Mucosa of descending colon (tissue), 3 donors: ENCODE results near the gene ZNF385D. TPM values are rescaled to one million over a fixed set of nuclear protein-coding genes. Genes with fewer than 3 reads are reported as not detected.

ENCODE experiments used
- ATAC-seq: fragments of 200-7000 bp; cut with Tn5 transposase; one replicate; pipeline ENCODE4 v1.9.1; 2020; ENCODE audit warnings: mild to moderate bottlenecking, moderate library complexity
- DNase-seq, 3 donors: peaks; one replicate each; pipeline ENCODE4 v3.0.0-alpha.2; 2020
- H3K36me3 ChIP-seq: fragments of 200-600 bp; one replicate; pipeline ENCODE4 v1.8.0; 2021; ENCODE audit warnings: low read depth, mild to moderate bottlenecking
- H3K4me1 ChIP-seq: fragments of 200-600 bp; one replicate; pipeline ENCODE4 v1.8.0; 2021; ENCODE audit warnings: low read depth, mild to moderate bottlenecking
- H3K4me3 ChIP-seq: fragments of 200-600 bp; one replicate; pipeline ENCODE4 v1.8.0; 2021; ENCODE audit warnings: mild to moderate bottlenecking
- H3K9me3 ChIP-seq: fragments of 200-600 bp; one replicate; pipeline ENCODE4 v1.8.0; 2021; ENCODE audit warnings: mild to moderate bottlenecking
- CTCF ChIP-seq: fragments of 200-600 bp; IDR thresholded peaks from one replicate; pipeline ENCODE4 v1.8.0; 2022; ENCODE audit warnings: antibody characterized with exemption, mild to moderate bottlenecking
- intact Hi-C, 2 donors: fragments of 100-400 bp; cut with DNase I in 1 of 2; cut with micrococcal nuclease in 1 of 2; formaldehyde crosslinking; loops; one replicate each; pipeline versions ENCODE4 v1.11.0 to v1.11.1; 2022; cut with DNase I, micrococcal nuclease
- total RNA-seq, 3 donors: library from RNA; stranded (reverse); fragmentation: NEBNext Ultra II Directional in 2 of 3; extraction: Animal tissue kit (Norgen Biotek cat#: 25700) in 2 of 3; gene quantifications; one replicate each; pipeline versions ENCODE4 v1.2.1 to v1.2.4, GENCODE V29; 2021 to 2023
- donor health status: DM: no; HTN: no; CAD: no; lungs with moderate emphysema.
- donor health status: DM: no; HTN: no; CAD: no.
- donor health status: DM: no; HTN: yes; CAD: no.

Gene ZNF385D
- total RNA-seq, 3 donors from 2014 or later, result 1.9 to 3.1 (median 2.8) TPM

- Histone ChIP-seq H3K4me3 (no peak overlapping the region), H3K36me3 (no peaks in the 10 kb centered on the region), H3K4me1 (no peaks in the 10 kb centered on the region), H3K9me3 (peaks cover 15% of the 10 kb centered on the region)
- no peak for ATAC-seq
- intact Hi-C loops, result no loop called here
- DNase-seq, result no peak
- no peak for TF ChIP-seq CTCF
Observed at GRCh38 chr3:21411058-21411457, 340.0 kb downstream of the ZNF385D start.

DNA sequence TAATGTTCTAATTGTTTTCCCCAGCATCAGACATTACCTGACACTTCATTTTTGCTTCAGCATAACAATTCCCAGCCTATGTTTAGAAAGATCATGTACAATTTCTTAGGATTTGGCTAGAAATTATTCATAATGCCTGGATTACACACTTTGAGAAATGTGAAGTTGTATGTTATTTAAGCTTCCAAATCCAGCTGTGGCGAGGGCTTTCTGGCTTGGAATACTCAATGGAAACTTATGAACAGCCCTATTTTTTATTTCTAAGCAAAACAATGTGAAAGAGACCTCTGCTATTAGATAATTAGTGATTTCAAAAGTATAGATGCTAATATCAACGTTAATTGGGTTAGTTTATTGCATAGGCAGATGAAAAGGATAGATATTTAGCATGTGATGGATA is 341.6 kb downstream of the ZNF385D start:
- H3K4me3 ChIP-seq, result no peak overlapping the region
- ATAC-seq (no peak), DNase-seq (no peak)
- no peak for TF ChIP-seq CTCF
- H3K9me3 ChIP-seq, result peaks cover 30% of the 10 kb centered on the region
- no peaks in the 10 kb centered on the region for H3K4me1 ChIP-seq
- no peaks in the 10 kb centered on the region for H3K36me3 ChIP-seq
- intact Hi-C loops, result no loop called here

DNA sequence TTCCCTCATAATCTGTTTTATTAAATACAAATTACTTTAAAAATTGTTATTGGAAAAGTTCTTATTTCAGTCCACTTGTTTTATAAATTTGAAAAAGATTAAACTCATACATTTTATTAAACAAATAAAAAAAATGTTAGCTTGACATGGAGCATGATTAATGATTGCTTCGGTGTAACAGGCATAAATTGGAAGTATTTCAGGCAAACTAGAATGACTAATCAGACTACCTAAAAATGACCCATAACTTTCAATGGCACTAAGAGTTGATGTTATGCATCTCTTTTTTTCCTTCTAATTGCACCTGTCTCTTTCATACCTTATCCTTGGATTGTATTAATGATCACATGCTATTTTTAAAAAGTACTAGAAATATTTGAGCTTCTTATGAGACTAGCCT is 343.3 kb downstream of the ZNF385D start:
- H3K9me3 ChIP-seq, result peaks cover 38% of the 10 kb centered on the region
- TF ChIP-seq CTCF, result no peak
- no peak for DNase-seq
- no peaks in the 10 kb centered on the region for H3K36me3 ChIP-seq
- ATAC-seq, result no peak
- no peak overlapping the region for H3K4me3 ChIP-seq
- H3K4me1 ChIP-seq, result no peaks in the 10 kb centered on the region
- intact Hi-C loops, result no loop called here

DNA sequence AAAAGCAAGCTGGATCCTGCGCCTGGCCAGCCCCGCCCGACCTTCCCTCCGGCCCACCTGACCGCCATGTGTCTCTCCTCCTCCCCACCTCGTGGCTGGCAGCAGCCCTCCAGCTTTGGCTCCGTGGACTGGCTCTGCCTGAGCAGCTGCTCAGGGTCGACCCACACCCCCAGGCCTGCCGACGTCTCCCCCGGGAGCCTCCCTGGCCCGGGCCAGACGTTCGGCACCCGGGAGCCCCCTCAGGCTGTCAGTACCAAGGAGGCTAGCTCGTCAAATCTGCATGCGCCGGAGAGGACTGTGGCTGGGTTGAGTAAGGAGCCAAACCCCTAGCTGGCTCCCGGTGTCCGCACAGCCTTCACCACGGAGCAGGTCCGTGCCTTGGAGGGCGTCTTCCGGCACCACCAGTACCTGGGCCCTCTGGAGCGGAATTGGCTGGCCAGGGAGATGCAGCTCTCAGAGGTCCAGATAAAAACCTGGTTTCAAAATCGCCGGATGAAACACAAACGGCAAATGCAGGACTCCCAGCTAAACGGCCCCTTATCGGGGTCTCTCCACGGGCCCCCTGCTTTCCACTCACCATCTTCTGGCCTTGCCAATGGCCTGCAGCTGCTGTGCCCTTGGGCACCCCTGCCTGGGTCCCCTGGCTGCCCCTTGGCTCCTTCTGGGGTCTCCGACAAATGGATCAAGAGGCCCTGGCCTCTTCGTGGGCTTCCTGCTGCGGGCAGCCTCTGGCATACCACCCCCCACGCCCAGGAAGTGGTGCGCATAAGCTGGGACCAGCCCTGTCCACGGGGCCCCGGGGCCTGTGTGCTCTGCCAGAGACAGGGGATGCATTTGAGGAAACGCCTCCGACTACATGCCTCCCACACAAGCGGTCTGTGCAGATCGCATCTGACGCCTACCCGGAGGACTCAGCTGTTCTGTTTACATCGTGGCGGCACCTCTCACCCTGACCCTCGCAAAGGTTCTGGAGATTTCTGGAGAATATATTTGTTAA is 345.0 kb downstream of the ZNF385D start:
- Histone ChIP-seq H3K4me3 (no peak overlapping the region), H3K9me3 (peaks cover 35% of the 10 kb centered on the region), H3K4me1 (no peaks in the 10 kb centered on the region), H3K36me3 (no peaks in the 10 kb centered on the region)
- no peak for TF ChIP-seq CTCF
- ATAC-seq (no peak), DNase-seq (no peak)
- intact Hi-C loops, result no loop called here

- H3K4me1 ChIP-seq, result no peaks in the 10 kb centered on the region
- ATAC-seq, result no peak
- DNase-seq, result no peak
- intact Hi-C loops, result no loop called here
- H3K4me3 ChIP-seq, result no peak overlapping the region
- H3K36me3 ChIP-seq, result no peaks in the 10 kb centered on the region
- no peak for TF ChIP-seq CTCF
- H3K9me3 ChIP-seq, result peaks cover 21% of the 10 kb centered on the region
Observed at GRCh38 chr3:21398461-21398860, 352.5 kb downstream of the ZNF385D start.
